ENCODE results near the gene EHMT1.
"Not testable (repeated sequence)": the region's sequence is repeated elsewhere in the genome, so short reads cannot be mapped to it uniquely, and the experiment has no call there.

Gene EHMT1

DNA sequence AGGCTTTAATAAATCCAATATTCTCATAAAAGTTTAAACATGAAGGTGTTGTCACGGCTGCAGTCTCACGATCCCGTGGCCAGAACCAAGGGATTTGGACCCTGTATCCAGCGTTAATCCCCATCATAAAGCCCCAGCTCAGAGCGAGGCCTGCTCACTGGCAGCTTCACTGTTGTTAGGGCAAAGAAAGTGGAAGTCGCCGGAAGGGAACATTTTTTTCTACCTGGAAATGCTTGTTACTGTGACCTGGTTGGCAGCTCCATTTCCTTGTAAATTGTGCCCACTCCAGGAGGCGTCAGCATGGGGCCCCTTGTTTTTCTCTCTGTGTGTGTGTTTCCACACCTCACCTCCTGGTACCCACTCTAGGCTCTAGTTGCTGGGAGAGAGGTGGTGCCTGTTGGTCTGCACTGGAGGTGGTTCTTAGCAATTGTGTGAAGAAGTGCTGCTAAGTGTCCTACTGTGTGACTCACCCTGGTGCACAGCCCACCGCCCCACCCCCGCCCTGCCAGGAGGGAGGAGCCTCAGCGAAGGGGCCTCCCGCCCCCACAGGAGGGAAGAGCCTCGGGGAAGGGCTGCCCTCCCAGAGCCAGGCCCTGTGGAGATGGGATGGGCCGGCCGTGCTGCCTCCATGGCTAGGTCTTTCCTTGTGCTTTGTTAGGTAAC, 105.1 kb downstream of the EHMT1 start:
- DNase-seq = no peak

DNA sequence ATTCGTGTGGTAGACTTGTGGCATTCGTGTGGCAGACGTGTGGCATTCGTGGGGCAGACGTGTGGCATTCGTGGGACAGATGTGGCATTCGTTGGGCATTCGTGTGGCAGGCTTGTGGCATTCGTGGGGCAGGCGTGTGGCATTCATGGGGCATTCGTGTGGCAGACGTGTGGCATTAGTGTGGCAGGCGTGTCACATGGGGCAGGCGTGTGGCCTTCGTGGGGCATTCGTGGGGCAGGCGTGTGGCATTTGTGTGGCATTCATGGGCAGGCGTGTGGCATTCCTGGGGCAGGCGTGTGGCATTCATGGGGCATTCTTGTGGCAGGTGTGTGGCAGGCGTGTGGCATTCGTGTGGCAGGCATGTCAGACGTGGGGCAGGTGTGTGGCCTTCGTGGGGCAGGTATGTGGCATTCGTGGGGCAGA, 106.0 kb downstream of the EHMT1 start:
- no peak for DNase-seq

DNA sequence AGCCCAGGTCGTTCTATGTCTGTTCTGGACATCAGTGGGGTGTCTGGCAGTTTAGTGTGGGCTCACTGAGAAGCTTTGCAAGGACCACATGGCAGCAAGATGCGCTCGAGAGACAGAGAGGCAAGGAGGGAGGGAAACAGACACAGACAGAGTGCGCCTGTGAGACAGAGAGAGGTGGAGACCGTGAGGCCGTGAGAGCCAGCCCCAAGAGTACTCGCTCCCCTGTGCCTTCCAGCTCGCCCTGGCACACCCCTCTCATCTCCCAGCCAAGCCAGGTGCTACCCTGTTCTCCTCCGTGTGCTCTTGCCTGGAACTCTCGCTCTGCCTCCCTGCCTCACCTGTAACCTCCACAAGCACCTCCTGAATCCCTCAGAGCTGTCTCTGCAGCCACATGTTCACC, 106.8 kb downstream of the EHMT1 start:
- DNase-seq = no peak

DNA sequence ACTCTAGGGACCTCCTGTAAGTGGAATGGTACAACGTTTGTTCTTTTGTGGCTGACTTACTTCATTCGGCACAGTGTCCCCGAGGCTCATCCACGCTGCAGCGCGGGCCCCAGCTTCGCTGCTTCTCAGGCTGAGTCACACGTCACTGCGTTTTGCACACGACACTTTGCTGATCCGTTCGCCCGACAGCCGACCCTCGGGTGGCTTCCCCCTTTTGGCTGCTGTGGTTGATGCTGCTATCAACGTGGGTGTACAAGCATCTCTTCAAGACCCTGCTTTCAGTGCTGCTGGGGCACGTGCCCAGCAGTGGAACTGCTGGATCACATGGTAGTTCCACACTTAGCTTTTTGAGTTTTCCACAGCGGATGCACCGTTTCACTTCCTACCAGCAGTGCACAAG, 107.5 kb downstream of the EHMT1 start:
- DNase-seq = not testable (repeated sequence)

DNA sequence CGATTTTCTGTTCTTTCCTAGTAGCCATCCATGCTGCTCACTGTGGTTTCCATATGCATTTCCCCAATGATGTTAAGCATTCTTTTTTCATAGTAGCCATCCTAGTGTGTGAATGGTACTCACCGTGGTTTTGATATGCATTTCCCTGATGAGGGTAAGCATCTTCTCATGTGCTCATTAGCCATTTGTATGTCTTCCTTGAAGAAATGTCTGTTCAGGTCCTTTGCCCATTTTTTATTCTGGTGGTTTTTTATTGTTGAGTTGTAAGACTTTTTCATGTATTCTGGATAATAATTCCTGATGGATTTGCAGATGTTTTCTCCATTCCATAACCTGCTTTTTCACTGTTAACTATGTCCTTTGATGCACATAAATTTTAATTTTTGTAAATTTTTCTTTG, 108.0 kb downstream of the EHMT1 start:
- DNase-seq = no peak

DNA sequence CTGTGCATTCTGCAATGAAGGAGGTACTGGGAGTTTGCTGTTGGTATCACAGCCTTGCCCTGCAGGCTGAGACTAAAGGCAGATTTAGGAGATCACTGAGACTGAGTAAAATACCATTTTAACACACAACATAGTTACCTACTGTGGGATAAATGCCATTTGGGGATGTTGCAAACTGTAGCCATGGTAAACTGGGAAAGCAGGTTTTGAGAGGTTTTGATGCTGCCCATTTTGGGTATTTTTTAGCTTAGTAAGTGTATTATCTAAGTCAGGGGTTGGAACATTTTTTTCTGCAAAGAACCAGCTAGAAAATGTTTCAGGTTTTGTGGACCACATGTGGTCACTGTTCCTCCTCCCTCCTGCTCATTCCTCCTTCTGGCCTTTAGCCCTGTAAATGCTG, 108.9 kb downstream of the EHMT1 start:
- no peak for DNase-seq

DNA sequence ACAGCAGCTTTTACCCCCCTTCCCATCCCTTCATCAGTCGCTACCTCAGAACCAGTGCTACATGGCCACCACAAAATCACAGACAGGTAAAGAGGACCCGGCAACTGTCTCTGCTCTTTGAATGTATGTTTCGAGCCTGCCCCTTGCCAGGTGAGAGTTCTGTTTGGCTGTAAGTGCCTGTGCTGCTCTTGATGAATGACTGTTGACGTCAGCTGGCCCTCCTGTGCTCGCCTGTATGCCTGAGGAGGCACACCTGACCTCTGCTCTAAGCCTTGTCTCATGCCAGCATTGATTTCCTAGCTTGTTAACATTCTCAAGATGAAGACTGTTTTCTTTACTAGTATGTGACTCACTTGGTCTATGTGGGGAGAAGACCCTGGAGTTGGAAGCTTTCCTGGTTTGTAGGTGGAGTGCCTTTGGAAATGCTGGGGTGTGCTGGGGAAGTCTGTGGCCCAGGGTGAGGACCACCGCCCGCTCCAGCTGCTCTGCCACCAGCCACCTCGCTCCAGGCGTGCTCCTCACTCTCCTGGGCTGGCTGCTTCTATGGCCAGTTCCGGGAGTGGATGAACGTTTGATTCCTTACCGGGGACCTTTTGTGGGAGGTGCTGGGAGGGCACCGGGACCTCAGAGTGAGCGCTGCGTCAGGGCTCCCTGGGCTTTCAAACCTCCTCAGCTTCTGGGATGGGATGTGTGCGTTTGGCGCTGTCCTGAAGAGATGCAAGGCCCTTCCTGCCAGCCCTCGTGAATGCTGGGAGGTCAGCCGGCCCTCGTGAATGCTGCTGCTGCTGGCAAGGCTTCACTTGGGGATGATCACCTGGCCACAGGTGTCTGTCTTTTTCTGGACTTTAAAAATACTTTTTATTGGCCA, 109.9 kb downstream of the EHMT1 start:
- DNase-seq = no peak

DNA sequence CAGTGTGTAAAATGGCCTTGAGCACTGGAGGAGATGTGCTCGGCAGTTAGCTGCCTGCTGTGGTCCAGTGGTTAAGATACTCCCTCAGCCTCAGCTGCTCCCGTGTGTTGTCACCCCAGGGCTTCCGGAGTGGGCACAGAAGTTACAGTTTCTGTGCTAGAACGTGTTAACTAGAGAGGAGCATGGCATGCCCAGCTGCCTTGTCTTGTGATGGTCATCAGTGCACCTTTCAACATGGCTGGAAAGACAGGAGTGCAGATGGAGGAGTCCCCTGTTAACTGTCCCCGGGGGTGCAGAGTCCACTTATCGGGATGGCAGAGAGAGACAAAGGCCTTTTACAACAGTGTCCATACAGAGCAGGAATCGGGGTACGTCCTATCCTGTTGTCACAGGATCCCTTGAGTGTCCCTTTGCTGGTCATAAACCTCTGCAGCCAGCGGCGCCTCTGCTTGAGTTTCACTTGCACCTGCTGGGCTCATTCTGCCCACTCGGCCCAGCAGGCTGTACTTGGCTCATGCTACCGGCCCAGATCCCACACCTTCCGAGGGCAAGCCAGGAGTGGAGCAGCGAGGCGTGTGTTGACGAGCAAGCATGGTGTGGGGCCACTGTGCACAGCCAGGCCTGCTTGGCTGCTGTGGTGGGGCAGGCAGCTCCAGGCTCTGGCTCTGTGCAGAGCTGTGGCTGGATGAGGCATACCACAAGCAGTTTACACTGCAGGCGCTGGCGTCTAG, 112.6 kb downstream of the EHMT1 start:
- no peak for DNase-seq

DNA sequence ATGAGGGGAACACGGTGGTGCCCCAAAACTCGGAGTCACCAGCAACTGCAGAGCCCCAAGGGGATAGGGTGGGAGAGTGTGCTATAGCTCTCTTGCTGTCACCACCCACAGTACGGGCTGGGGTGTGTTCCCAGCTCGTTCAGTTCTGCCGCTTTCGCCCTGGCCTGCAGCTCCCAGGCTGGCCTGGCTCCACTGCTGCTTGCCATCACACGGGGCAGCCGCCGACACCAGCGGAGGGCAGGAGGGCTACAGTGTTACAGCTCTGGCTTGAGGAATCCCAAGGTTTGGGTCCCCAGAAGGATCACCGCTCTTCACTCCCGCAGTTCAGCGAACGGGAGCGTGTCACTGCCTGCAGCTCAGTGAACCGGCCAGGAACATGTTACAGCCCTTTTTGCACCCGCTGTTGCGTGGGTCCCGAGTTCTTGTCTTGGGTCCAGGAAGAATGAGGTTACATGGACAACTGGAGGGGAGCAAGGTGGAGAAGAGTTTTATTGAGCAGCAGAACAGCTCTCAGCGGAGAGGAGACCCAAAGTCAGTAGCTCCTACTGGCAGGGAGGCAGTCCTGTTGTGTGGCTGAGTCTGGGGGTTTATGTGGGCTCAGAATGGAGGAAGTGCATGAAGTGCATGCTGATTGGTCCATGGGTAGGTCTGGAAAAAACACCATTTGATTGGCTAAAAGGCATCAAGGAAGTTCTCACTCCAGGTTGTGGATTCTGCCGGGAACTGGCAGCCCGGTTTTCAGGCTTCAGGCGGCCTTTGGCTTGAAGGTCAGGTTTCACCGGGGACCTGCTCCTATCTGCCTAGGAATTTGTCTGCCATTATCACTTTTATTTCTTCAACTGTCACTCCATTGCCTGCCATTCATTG, 113.4 kb downstream of the EHMT1 start:
- DNase-seq = no peak

DNA sequence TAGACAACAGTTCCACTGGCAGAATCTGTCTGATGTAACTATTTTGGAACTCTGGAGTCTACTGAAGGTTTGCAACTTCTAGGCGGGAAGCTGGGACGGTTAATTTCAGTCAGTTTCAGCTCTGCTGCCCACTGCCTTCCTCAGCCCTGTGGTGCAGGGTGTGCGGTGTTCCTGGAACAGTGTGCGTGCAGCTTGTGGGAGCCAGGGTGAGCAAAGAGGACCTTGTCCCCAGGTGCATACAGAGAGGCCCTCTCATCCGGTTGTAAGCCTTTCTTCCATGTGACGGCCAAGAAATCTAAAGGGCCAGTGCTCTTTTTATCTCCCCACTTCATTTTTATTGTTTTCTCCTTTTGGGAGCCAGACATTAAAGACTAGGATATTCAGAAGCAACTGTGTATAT, 114.6 kb downstream of the EHMT1 start:
- no peak for DNase-seq

DNA sequence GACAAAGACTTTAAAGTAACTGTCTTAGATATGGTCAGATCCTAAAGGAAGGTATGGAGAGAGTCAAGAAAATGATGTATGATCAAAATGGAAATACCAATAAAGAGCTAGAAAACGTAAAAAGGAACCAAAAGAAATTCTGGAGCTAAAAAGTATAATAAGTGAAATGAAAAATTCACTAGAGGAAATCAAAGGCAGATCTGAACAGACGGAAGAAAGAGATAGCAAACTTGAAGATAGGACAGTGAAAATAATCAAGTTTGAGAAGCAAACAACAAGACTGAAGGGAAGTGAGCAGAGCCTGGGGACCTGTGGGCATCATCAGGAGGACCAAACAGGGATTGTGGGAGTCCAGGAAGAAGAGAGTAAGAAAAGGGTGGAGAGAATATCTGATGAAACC, 115.4 kb downstream of the EHMT1 start:
- DNase-seq = no peak

DNA sequence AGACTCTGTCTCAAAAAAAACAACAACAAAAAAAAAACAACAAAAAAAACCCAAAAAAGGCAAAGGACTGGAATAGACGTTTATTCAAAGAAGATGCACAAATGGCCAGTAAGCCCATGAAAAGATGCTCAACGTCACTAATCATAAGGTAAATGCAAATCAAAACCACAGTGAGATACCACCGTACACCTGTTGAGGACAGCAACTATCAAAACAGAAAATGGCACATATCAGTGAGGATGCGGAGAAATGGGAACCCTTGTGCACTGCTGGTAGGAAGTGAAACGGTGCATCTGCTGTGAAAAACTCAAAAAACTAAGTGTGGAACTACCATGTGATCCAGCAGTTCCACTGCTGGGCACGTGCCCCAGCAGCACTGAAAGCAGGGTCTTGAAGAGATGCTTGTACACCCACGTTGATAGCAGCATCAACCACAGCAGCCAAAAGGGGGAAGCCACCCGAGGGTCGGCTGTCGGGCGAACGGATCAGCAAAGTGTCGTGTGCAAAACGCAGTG, 119.4 kb downstream of the EHMT1 start:
- not testable (repeated sequence) for DNase-seq

DNA sequence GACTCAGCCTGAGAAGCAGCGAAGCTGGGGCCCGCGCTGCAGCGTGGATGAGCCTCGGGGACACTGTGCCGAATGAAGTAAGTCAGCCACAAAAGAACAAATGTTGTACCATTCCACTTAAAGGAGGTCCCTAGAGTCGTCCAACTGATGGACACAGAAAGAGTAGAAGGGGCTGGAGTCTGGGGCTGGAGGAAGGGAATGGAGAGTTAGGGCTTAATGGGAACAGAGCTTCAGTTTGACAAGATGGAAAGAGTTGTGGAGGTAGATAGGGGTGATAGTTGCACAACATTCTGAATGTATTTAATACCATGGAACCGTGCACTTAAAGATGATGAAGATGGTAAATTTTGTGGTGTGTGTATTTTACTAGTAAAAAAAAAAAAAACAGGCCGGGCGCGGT, 119.9 kb downstream of the EHMT1 start:
- DNase-seq = no peak

DNA sequence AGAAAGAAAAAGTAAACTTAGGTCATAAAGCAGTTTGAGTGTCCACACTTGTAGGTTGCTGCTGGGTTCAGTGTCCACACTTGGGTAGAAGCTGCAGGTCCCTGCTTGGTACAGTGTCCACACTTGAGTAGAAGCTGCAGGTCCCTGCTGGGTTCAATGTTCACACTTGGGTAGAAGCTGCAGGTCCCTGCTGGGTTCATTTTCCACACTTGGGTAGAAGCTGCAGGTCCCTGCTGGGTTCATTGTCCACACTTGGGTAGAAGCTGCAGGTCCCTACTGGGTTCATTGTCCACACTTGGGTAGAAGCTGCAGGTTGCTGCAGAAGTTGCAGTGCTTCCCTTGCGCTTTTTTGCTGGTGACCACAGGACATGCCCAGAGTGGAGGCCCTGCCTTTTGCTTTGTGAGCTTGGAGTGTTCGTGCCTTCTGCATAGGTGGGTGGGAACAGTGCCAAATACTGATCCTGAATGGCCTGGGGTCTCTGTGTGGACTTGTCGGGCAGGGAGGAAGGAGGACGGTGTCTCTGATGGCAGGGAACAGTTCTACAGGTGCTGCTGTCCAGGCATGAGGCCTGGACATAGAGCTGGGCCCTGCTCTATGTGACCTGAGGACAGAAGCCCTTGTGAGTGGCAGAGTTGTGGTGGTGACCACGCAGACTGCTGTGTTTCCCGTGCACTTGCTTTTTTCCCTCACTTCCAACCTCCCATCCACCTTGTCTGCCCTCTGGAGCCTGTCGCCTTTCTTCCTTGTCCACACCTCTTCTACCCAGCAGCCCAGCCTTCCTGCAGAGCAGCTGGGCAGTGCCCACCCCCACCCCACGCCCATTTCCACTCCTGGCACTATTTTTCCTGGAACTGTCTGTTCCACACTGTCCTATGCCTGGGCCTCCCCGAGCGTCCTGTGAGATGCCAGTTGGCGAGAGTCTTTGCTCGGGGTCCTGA, 120.8 kb downstream of the EHMT1 start:
- no peak for DNase-seq

DNA sequence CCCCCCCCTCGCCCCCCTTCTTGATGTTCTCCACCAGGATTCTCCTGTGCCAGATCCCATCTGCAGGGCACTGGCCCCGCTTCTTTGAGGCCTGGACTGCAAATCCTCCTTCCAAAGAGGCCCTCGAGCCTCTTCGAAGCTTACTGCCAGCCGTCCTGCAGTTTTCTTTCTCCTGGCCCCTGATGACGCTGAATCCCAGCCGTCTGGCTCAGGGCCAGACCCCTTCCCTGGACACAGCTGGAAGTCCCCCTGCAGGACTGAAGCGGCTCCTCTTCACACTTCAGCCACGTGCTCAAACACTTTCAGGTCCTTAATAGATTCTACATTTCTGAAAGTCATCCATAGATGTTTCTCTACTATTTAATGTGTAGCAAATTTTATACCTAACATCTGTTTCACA, 121.5 kb downstream of the EHMT1 start:
- DNase-seq = no peak

DNA sequence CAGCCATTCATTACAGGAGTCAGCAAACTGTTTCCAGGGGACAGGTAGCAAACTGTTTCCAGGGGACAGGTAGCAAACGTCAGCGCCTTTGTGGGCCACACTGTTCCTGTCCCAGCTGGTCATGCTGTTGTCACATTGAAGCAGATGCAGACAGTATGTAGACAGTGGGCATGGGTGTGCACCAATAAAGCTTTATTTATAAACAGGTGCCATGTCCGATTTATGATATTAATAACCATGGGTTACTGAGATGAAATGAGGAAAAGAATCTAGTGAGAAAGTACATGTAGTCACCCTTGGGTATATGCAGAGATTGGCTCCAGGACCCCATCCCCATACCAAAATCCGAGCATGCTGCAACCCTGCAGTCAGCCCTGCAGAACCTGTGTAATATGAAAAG, 122.5 kb downstream of the EHMT1 start:
- no peak for DNase-seq

DNA sequence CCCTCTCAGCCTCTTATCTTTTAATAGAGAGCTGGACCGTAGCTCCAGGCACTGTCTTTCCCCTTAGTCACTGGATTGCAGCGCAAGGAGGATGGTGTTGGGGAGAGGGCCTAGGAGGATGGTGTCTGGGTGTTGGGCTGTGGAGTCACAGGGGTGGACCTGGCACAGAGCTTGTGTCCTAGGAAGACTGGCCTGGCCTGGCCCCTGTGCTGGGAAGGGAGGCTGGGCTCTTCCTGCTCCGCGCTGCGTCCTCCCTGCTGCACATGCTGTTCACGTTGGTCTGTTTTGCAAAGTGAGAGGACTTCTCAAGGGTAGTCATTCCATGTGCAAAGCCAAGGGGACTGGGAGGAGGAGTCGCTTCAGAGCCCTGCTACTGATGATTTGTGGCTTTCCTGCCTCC, 123.9 kb downstream of the EHMT1 start:
- DNase-seq = no peak

DNA sequence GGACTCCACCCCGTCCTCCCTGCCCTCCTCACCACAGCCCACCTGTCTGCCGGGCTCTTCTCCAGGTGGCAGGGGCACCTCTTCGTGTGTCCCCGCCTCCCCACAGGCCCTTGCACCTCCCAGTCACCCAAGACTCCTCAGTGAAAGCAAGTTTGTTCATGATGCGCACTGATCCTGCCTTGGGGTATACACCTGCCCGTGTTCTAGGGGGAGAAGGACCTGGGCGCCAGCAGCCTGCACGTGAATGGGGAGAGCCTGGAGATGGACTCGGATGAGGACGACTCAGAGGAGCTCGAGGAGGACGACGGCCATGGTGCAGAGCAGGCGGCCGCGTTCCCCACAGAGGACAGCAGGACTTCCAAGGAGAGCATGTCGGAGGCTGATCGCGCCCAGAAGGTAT, 124.9 kb downstream of the EHMT1 start:
- DNase-seq = no peak

DNA sequence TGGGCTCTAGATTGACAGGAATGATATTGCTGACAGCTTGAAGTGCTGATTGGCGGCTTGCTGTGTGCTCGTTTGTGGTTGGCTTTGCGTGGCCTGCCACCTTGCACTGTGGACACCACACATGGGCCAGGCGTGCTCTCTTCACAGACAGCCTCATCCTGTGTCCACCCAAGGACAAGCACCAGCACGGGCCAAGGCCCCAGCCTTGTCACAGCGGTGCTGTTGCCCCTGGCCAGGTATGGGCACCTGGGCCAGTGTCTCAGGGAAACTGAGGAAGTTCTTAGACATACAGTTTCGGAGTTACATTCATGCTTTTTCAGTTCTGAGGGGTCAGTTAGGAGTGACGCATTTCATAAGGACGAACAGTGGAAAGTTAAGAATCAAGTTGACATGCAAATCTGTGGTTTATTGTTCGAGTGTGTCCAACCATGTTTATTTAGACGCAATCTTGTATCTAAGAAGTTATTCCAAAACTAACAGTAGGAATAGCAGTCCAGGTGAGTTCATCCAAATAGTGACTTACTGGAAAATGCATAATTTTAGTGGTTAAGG, 125.9 kb downstream of the EHMT1 start:
- DNase-seq = no peak

DNA sequence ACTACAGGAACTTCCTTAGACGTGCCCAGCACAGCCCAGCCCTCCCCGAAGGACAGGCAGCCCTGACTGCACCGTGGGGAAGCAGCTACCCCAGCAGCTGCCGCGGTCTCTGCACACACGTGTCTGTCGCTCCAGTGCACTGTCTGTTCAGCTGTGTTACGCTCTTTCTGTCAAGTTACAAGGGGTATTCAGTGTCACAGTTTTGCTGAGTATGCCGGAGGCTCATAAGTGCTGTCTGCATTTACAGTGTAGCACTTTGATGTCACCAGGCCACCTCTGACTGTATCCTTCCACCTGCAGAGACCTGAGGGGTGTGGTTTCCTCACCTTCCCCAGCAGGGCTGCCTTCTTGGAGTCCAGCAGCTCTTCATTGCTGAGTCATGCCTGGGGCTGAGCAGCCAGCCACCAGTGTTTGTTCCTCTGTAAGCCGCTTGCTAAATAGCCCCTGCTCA, 126.8 kb downstream of the EHMT1 start:
- DNase-seq = no peak

DNA sequence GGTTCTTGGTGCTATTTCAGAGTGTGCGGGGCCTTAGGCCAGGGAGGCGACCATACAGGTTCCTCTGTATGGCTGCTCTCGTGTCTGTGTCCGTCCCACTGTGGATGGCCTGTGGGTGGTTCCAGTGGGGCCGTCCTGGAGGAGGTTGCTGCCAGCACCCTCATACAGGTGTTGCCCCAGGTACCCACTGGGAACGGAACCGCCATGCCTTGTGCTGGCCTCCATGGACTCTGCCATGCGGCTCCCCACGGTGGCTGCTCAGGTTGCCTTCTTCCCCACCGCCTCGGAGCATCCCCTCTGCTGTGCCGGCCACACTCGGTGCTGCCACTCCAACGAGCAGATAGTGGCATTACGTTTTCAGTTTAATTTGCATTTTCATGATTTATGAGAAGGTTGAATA, 129.5 kb downstream of the EHMT1 start:
- no peak for DNase-seq
